ENCODE data around the gene TRERF1. TPM values are rescaled to one million over a fixed set of nuclear protein-coding genes. Genes with fewer than 3 reads are reported as not detected.

The TRERF1 gene
- total RNA-seq, 2 donors from 2014 or later, result 9.5 to 34.8 TPM

GRCh38 chr6:42177514-42178364 is 274.0 kb downstream of the TRERF1 start:
- TF ChIP-seq POLR2AphosphoS5 (IDR thresholded peaks at IDR 0.05), result no peak
- no peak for TF ChIP-seq CTCF (IDR thresholded peaks at IDR 0.05)
- no peak for TF ChIP-seq POLR2A (IDR thresholded peaks at IDR 0.05)

GRCh38 chr6:42176981-42177380 is 274.7 kb downstream of the TRERF1 start:
- H3K9me3 ChIP-seq, result no peaks in the 10 kb centered on the region
- intact Hi-C loops (cut with DNase I), result no loop called here
- no peak for DNase-seq (ENCODE audit: low spot score)
- no peaks in the 10 kb centered on the region for H3K36me3 ChIP-seq
- H3K27me3 ChIP-seq (replicated peaks; ENCODE audit: insufficient read depth), result no peaks in the 10 kb centered on the region
- H3K4me3 ChIP-seq, result no peak overlapping the region
- H3K27ac ChIP-seq, result no peak overlapping the region
- TF ChIP-seq CTCF (IDR thresholded peaks at IDR 0.05) (no peak), POLR2AphosphoS5 (IDR thresholded peaks at IDR 0.05) (no peak), POLR2A (IDR thresholded peaks at IDR 0.05) (no peak)
- H3K4me1 ChIP-seq (replicated peaks), result no peaks in the 10 kb centered on the region

More at GRCh38 chr6:42177514-42178364, 274.0 kb downstream of the TRERF1 start:
- H3K27ac ChIP-seq, result no peak overlapping the region
- no peaks in the 10 kb centered on the region for H3K4me1 ChIP-seq (replicated peaks)
- H3K36me3 ChIP-seq, result no peaks in the 10 kb centered on the region
- 34% methylated on average over 18 of the region's 27 CpGs for WGBS
- DNase-seq (ENCODE audit: low spot score), result no peak
- no peaks in the 10 kb centered on the region for H3K9me3 ChIP-seq
- no peaks in the 10 kb centered on the region for H3K27me3 ChIP-seq (replicated peaks; ENCODE audit: insufficient read depth)
- intact Hi-C loops (cut with DNase I), result no loop called here
- H3K4me3 ChIP-seq, result no peak overlapping the region

GRCh38 chr6:42175860-42176259 is 275.9 kb downstream of the TRERF1 start:
- TF ChIP-seq CTCF (IDR thresholded peaks at IDR 0.05), result no peak
- TF ChIP-seq POLR2A (IDR thresholded peaks at IDR 0.05), result no peak
- TF ChIP-seq POLR2AphosphoS5 (IDR thresholded peaks at IDR 0.05), result no peak
- DNase-seq (ENCODE audit: low spot score), result no peak
- WGBS, result 73% methylated on average over 5 of the region's 5 CpGs
- Histone ChIP-seq H3K36me3 (no peaks in the 10 kb centered on the region), H3K4me1 (replicated peaks) (no peaks in the 10 kb centered on the region), H3K9me3 (no peaks in the 10 kb centered on the region), H3K27me3 (replicated peaks; ENCODE audit: insufficient read depth) (no peaks in the 10 kb centered on the region), H3K4me3 (no peak overlapping the region), H3K27ac (no peak overlapping the region)
- intact Hi-C loops (cut with DNase I), result no loop called here

Other genes with a start within 250 kb of the TRERF1 start
- 10 to 100 TPM; 27.5 to 31.8 TPM for gene MRPS10, start 234.1 kb downstream of the TRERF1 start, total RNA-seq
- 10 to 100 TPM; 24.2 to 25.6 TPM for gene UBR2, start 112.1 kb upstream of the TRERF1 start, total RNA-seq

Data from prostate gland (tissue), 2 donors.